ENCODE measurements around the gene HDAC5. TPM values are rescaled to one million over a fixed set of nuclear protein-coding genes. Genes with fewer than 3 reads are reported as not detected.
A peak's percentile ranks its signal among the peaks of the same experiment; 100 is the strongest.

Gene HDAC5
- total RNA-seq, 1 donor from 2014 or later: 27.1 TPM

DNA sequence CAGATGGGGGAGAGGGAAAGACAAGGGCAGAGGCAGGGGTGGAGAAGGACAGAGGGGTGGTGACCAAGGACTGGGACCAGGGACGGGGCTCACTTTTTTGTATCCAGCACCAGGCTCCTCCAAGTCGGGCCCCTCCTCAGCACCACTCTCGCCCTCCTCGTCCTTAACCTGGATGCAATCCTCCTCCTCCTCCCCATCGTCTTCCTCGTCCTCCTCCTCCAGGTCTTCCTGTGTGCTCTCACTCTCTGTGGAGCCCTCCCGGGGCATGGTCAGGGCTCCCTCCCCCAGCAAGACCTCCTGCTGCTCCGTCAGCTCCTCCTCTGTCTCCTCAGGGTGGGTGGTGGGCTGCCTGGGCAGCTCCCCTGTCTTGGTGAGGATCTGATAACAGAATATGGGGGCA lies 36.1 kb downstream of the HDAC5 start:
- no peak for DNase-seq (ENCODE audit: low read depth, low spot score)

DNA sequence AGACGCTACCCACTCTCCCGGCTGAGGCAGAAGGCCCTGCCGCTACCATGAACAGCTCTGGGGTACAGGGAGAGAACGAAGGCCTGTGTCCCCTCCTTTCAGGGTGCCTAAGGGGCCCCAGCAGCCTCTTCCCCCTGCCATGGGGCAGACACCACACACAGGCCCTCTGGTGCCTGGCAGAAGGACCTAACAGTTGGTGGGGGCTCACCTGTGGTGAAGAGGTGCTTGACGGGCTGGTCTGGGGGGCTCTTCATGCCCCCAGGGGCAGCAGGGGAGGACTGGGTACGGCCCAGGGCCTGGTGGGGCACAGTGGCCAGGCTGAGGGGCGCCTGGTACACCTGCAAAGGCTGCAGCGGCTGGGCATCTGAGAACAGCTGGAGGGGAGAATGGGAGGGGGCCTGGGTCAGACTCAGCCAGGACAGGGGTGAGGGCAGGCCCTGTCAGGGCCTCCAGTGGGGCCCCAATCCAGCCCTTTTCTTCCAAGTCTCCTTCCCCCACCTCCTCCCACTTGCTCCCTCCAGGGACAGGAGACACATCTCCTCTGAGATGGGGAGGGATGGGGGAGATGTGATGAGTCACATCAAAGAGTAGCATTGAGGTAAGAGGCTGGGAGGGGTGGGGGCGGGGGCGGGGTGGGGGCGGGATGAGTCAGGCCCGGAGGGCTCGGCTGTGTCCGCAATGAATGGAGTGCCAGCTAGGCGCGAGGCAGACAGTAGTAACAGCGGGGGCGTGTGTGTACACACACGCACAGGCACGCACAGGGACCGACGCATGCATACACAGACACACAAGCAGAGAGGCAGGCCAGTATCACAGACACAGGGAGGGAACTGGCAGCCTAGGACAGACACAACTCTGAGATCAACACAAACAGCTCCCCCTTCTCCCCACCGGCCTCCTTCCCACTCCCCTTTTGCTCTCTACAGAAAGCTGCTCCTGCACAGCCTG lies 36.8 kb downstream of the HDAC5 start:
- DNase-seq (ENCODE audit: low read depth, low spot score): no peak

DNA sequence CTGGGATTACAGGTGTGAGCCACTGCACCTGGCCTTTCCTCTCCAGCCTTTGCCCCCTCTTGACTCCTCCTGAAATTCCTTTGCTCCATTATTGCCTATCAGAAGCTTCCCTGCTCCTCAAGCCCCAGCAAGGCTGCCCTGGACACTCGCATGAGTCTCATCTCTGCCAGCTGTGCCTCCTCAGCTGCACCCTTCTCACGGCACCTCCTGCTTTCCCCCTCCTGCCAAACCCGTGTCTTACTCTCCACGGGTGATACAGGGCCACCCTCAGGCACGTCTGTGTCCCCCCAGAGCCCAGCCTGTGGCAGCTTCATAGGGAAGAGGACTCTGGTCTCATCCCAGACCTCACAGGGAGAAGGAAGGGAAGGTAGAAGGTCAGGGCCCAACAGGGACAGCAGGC lies 37.5 kb downstream of the HDAC5 start:
- no peak for DNase-seq (ENCODE audit: low read depth, low spot score)

DNA sequence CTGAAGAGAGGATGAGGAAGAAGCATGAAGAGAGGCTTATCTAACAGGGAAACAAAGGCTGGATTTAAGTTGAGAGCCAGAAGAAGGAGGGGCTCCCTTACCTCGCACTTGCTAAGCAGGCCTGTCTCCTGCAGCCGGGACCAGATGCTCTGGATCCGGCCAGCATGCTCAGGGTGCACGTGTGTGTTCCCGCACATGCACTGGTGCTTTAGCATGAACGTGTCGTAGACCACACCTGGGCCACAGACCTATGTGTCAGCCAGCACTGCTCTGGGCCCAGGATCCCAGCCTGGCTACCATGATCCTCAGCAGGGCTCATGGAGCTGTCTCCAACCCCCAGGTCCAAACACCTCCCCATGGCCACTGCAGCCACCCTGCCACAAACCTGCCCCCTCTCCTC lies 38.5 kb downstream of the HDAC5 start:
- no peak for DNase-seq (ENCODE audit: low read depth, low spot score)

DNA sequence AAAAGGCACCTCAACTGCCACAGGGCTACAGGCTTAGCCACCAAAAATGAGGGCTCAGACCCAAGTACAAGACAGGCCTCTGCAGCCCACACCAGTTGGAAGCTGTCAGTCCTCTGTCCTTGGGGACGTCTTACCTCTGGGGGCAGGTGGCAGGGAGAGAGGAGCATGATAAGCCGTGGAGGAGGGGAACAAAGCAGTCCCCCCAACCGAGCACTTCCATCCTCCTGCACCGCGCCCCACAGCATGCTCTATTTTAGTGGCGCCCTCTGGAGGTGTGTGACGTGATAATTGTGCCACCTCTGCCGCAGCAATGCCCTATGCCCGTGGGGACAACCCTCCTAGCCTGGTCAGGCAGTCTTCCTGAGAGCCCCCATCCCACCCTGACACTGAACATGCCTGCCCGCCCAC lies 39.3 kb downstream of the HDAC5 start:
- DNase-seq (ENCODE audit: low read depth, low spot score): no peak

DNA sequence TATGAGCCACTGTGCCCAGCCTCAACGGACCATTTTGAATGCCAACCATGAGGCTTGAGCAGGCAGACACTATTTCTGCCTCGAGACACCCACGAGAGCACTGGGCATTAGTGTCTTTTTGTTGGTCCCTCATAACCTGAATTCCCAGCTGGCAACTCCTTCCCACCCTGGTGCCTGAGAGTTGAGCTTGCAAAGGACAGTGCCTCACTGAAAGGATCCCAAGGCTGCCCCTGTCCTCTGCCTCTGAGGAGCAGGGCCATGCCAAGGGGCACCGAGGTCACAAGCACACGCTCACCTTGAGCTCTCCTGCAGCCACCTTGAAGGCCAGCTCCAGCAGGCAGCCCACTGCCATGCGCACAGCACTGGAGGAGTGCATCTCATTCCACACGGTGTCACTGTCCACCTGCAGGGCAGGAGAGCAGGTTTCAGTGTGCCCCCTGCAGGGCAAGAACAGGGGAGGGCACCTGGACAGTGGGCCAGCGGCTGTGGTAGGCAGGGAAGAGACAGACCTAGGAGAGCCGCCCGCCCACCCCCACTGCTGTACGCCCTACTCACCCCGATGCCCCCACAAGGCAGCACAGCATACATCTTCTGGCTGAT lies 40.1 kb downstream of the HDAC5 start:
- no peak for DNase-seq (ENCODE audit: low read depth, low spot score)

DNA sequence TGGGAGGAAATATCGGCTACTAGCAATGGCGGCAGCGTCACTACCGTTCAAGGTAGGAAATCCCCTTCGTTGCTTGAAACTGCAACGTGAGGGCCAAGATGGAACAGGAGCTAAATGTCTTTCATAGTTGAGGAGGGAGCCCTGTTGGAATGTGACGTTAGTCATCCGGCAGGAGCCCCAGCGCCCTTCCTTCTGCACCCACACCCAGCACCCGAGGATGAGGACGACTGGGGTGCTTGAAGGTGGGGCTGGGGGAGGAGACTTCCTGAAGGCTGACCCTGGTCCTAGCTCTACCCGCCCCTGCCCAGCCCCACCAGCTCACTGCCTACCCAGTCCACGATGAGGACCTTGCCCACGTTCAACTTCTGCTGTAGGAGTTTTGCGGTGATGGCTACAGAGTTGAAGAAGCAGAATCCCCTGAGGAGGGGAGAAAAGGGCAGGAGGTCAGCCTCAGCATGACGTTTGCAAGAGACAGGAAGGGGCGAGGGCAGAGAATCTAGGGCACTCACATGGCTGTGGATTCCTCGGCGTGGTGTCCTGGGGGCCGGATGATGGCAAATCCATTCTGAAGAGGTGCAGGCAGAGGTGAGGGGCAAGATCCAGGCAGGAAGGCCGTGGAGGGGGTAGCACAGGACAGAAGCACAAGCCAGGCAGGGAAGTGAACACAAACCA lies 41.0 kb downstream of the HDAC5 start:
- DNase-seq (ENCODE audit: low read depth, low spot score): no peak

DNA sequence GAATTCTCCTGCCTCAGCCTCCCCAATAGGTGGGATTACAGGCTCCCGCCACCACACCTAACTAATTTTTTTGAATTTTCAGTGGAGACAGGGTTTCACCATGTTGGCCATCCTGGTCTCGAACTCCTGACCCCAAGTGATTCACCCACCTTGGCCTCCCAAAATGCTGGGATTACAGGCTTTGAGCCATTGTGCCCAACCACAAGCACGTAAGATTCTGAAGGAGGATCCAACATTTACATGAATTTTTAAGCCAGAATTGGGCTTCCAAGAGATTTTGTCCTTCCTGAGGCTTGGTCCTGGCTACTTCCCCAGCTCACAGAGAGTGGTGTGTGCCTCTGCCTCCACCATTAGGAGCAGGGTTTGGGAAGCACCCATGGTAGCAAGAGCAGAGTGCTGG lies 41.8 kb downstream of the HDAC5 start:
- no peak for DNase-seq (ENCODE audit: low read depth, low spot score)

DNA sequence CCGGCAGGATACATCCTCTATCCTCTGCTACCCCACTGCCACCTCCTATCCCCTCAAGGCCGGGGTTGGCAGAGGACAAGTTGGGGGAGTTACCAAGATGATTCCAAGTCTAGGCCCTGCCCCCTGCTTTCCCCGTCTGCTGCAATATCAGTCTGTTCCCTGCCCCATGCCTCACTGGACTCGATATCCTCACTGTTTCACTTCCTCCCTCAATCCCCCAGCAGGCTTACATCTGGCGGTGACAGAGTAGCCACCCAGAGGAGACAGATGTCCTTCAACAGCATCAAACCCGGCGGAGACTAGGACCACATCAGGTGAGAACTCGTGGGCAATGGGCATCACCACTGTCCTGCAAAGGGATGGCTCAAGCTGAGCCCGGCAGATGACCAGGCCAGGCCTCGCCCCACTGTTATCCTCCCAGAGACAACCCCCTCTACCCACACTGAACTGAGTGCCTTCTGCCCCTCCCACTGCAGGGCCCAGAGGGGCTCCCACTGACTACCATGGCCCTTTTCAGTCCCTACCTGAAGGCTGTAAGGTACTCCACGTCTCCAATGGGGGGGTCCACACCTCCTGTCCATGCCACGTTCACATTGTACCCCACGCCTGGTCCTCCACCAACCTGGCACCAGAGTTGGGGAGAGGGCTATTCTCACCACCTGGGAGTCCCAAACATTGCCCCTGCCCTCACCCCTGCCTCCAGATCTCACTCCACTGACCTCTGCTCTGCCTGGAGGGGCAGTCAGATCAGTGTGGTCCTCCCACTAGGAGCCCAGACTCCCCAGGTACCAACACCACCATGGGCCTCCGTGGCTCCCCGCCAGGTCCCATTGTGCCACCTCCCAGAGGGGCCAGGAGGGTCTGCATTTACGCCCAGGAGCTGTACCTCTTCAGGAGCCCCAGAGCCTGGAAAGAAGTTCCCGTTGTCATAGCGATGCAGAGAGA lies 43.3 kb downstream of the HDAC5 start:
- DNase-seq (ENCODE audit: low read depth, low spot score): no peak

DNA sequence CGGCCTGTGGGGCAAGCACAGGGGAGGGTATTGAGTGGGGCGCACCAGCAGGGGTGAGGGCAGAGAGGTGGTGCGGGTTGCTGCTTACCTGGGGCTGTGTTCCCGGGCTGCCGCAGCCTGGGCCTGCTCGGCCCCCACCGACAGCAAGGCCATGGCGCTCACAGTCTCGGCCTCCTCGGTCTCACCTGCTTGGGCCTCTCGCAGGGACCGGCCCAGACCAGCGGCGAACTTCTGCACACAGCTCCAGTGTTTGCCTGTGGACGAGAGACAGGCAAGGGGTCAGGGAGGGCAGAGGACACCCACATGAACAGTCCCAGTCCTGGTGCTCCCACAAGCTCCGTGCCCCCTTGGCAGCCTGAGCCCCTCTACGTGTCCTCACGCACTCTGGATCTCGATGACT lies 45.0 kb downstream of the HDAC5 start:
- no peak for DNase-seq (ENCODE audit: low read depth, low spot score)

DNA sequence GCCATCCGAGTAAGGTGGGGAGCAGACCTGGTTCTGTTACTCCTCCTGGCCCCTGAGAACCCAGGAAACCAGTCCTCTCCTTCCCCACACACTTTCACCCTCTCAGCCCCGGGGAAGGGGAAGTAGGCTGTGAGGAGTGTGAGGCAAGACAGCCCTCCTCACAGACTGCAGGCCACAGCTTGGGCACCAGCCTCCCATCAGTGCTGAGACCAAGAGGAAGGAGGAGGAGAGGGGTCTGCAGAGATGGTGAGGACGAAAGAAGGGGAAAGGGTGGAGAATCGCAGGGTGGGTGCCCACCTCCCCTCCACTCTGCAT lies 45.9 kb downstream of the HDAC5 start:
- DNase-seq (ENCODE audit: low read depth, low spot score): no peak

DNA sequence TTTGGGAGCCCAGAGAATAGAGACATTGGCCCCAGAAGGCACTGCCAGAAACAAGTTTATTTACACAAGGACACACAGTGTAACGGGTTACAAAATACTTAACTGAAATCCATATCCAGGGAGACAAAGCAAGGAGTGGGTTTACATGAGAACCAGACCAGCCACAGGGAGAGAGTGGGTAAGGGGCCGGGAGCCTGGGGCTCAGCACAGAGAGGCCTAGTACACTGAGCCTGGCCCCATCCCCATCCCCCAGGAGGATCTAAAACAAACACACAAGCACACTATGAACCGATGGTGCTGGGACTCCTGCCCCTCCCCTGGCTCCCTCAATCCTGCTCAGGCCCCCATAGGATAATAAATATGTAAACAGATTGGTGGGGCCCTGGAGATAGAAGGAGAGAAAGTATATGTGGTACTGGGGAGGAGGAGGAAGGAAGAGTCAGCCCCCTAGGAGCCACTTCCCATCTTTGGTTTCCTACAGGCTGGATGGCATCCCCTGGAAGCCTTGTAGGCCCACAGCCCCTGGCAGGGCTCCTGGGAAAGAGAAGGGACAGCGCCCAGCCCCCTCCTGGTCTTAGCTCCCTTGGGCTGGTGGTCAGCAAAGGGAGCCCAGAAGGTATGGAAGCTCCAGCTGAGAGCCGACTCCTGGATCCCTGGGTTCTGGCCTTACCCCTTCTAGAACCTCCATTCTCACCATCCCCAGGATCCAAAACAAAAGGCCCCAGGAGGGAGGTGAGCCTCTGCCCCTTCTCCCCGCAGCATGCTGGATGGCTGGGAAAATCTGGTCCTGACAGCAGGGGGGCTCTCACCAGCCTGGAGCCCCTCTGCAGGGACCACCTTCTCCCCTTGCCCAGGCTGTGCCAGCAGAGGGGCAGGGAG lies 46.5 kb downstream of the HDAC5 start:
- no peak for DNase-seq (ENCODE audit: low read depth, low spot score)

DNA sequence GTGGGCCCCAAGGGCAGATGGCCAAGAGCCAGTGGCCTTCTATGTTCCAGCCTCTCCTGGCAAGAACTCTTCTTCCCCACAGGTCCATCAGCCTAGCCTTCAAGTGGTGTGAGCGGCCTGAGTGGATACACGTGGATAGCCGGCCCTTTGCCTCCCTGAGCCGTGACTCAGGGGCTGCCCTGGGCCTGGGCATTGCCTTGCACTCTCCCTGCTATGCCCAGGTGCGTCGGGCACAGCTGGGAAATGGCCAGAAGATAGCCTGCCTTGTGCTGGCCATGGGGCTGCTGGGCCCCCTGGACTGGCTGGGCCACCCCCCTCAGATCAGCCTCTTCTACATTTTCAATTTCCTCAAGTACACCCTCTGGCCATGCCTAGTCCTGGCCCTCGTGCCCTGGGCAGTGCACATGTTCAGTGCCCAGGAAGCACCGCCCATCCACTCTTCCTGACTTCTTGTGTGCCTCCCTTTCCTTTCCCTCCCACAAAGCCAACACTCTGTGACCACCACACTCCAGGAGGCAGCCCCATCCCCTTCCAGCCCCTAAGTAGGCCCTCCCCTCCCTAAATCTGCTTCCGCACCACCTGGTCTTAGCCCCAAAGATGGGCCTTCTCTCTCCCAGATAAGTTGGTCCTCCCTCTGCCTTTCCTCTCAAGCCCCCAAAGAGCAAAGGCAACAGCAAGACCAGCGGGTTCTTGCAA lies 47.7 kb downstream of the HDAC5 start:
- no peak for DNase-seq (ENCODE audit: low read depth, low spot score)

DNA sequence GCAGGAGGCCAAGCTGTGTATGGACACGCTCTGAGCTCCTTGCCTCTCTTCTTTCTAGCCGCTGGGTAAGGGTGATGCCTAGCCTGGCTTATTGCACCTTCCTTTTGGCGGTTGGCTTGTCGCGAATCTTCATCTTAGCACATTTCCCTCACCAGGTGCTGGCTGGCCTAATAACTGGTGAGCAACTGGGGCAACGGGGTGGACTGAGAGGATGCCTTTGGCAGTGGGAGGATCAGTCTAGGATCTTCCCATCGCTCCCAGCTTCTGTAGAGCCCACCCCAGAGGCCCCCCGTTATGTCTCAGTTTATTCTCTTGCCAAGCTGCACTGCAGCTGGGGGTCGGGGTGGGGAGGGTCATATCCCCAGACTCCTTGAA lies 48.5 kb downstream of the HDAC5 start:
- DNase-seq (ENCODE audit: low read depth, low spot score): no peak

DNA sequence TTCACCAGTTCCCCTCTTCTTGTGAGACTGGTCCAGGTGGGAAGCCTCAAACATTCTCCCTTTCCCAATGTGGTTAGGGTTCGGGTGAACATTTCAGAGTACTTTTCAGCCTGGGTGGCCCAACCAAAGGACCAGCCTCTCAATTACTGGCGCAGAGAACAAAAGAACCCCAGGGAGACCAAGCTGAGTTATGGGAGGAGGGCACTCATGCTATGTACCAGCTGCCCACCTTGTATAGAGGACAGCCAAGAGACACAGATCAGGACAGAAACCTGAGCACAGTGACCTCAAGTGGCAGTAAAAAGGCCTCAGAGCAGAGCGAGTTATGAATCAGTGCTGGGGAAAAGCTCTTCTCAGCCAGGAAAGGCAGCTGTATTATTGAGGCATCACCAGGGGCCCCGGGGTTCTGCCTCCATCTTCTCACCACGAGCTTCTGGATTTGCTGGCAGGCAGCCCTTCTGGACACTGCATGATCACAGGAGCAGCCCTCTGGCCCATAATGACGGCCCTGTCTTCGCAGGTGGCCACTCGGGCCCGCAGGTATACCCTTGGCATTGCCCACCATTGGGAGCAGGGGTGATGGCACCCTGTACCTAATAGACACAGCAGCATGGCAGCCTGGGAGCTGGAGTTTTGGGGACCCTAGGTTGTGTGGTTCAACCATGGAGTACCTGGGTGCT lies 49.1 kb downstream of the HDAC5 start:
- DNase-seq (ENCODE audit: low read depth, low spot score): no peak

DNA sequence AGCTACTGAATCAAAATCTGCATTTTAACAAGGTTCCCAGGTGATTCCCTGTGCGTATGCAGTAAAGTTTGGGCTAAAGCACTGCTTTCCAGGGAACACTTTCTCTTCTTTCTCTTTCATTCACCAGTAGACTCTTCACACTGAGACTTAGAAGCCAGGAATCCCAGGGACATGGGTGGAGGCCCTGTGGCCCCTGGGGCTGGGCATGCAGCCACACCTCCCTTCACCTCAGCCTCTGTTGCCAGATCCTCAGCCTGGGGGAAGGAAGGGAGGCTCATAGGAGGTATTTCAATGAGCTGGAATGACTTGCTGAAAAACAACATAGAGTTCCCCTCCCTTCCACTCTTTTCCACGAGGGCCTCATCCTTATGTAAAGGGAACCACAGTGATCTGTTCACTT lies 51.7 kb downstream of the HDAC5 start:
- no peak for DNase-seq (ENCODE audit: low read depth, low spot score)

DNA sequence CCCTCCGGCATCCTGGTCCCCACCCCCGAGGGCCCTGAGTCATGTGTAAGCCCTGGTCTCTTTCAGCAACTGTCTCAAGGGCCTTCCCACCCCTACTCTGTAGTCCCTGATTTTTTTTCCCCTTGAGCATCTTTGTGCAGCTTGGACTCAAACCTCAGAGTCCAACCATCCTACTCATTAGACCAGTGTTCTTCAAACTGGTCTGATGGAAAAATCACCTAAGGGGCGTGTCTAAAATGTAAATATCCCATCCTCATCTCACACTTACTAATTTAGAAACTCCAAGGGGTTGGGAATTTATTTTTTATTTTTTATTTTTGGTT lies 52.3 kb downstream of the HDAC5 start:
- DNase-seq (ENCODE audit: low read depth, low spot score): no peak

DNA sequence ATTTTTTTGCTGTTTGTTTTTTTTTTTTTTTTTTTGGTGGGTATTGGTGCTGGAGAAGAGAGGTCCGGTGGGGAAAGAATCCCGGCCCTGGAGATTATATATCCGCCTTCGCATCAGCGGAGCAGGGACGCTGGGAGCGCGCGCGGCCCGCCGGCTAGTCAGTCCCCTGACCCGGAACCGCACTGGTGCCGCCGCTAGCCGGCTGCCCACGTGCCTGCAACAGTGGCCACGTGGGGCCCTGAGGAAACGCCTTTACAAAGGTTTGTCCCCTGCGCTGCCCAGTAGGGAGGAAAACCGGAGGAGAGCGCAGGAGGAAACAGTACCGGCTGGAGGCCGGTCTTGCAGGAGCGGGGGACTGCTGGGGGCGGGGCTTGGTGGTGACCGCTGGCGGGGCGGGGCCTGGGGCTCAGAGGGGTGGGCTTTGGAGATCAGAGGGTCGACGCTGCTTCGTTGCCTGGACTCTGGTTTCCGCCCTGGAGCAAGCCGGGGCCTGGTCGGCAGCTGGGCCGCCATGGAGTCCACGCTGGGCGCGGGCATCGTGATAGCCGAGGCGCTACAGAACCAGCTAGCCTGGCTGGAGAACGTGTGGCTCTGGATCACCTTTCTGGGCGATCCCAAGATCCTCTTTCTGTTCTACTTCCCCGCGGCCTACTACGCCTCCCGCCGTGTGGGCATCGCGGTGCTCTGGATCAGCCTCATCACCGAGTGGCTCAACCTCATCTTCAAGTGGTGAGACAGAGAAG lies 52.8 kb downstream of the HDAC5 start, which contains the start of gene G6PC3:
TSS of gene G6PC3 (plus strand) at position 281 of the 743 bp plus-strand sequence. CDS start at position 512, 231 bp downstream.
- DNase-seq (ENCODE audit: low read depth, low spot score): peak; percentile 96
